K562 (cell line): ENCODE results near the gene CERS2. TPM values are rescaled to one million over a fixed set of nuclear protein-coding genes. Genes with fewer than 3 reads are reported as not detected.
A peak's percentile ranks its signal among the peaks of the same experiment; 100 is the strongest.

Experiments used
- ASH1L ChIP-seq: fragments of 450-650 bp; IDR thresholded peaks from 2 replicates; pipeline ENCODE4 v1.6.1; 2018; ENCODE audit warnings: borderline replicate concordance, mild to moderate bottlenecking, low read depth; ENCODE audit not compliant: partially characterized antibody
- CC2D1A ChIP-seq: fragments of 450-650 bp; IDR thresholded peaks from 2 replicates; pipeline ENCODE4 v1.6.1; 2017; ENCODE audit warnings: mild to moderate bottlenecking
- DACH1 ChIP-seq: fragments of 450-650 bp; IDR thresholded peaks from 2 replicates; pipeline ENCODE4 v1.6.1; 2018; ENCODE audit not compliant: partially characterized antibody
- EGR1 ChIP-seq: fragments of 450-650 bp; conservative IDR thresholded peaks from 2 replicates; pipeline ENCODE4 v1.6.1; 2017; ENCODE audit warnings: mild to moderate bottlenecking
- HDAC3 ChIP-seq: fragments of 450-650 bp; IDR thresholded peaks from 2 replicates; pipeline ENCODE4 v1.6.1; 2018; ENCODE audit warnings: borderline replicate concordance, mild to moderate bottlenecking, moderate library complexity; ENCODE audit not compliant: partially characterized antibody
- HDAC6 ChIP-seq: IDR thresholded peaks from 2 replicates; pipeline ENCODE4 v1.6.1; 2012; ENCODE audit warnings: low read depth, mild to moderate bottlenecking, control low read depth, inconsistent platforms, low read length, moderate library complexity
- KLF6 ChIP-seq: fragments of 250-450 bp; sonication (Bioruptor Pico); IDR thresholded peaks from 2 replicates; pipeline ENCODE4 v1.4.0; 2020; ENCODE audit warnings: mild to moderate bottlenecking, moderate library complexity, borderline replicate concordance
- NCOA4 ChIP-seq: fragments of 450-650 bp; IDR thresholded peaks from 2 replicates; pipeline ENCODE4 v1.6.1; 2018; ENCODE audit warnings: mild to moderate bottlenecking; ENCODE audit not compliant: partially characterized antibody
- NEUROD1 ChIP-seq: fragments of 150-350 bp; IDR thresholded peaks from 2 replicates; pipeline ENCODE4 v1.6.1; 2014; ENCODE audit warnings: borderline replicate concordance, low read length, low read depth; ENCODE audit not compliant: partially characterized antibody
- PML ChIP-seq: IDR thresholded peaks from 2 replicates; pipeline ENCODE4 v1.6.1; 2012; ENCODE audit warnings: low read length, inconsistent platforms
- SMC3 ChIP-seq: conservative IDR thresholded peaks from 2 replicates; pipeline ENCODE4 v1.6.1; 2011; ENCODE audit warnings: low read depth, low read length, improper control_type of control experiment; ENCODE audit not compliant: insufficient read depth
- TCF3 ChIP-seq: sonication (generic); formaldehyde crosslinking; IDR thresholded peaks from 2 replicates; pipeline ENCODE4 v1.4.0; 2020; ENCODE audit warnings: mild to moderate bottlenecking, missing genetic modification reagents
- TCFL5 ChIP-seq: fragments of 250-450 bp; sonication (Bioruptor Pico); conservative IDR thresholded peaks from 2 replicates; pipeline ENCODE4 v1.6.1; 2021; ENCODE audit warnings: mild to moderate bottlenecking, moderate library complexity, matching md5 sums
- XRCC5 ChIP-seq: fragments of 200-400 bp; formaldehyde crosslinking; IDR thresholded peaks from 2 replicates; pipeline ENCODE4 v1.6.1; 2017; ENCODE audit warnings: low read depth, mild to moderate bottlenecking, low read length
- ZKSCAN3 ChIP-seq: fragments of 250-450 bp; sonication (Bioruptor Pico); IDR thresholded peaks from 2 replicates; pipeline ENCODE4 v1.4.0; 2020
- ZNF140 ChIP-seq: fragments of 250-450 bp; sonication (Bioruptor Pico); IDR thresholded peaks from 2 replicates; pipeline ENCODE4 v1.8.0; 2021; ENCODE audit warnings: moderate library complexity, mild to moderate bottlenecking, inconsistent platforms
- ZNF174 ChIP-seq: fragments of 250-450 bp; sonication (Bioruptor Pico); IDR thresholded peaks from 2 replicates; pipeline ENCODE4 v1.4.0; 2020; ENCODE audit warnings: mild to moderate bottlenecking
- ZNF23 ChIP-seq: fragments of 250-450 bp; sonication (Bioruptor Pico); IDR thresholded peaks from 2 replicates; pipeline ENCODE4 v1.4.0; 2020; ENCODE audit warnings: mild to moderate bottlenecking
- ZNF347 ChIP-seq: fragments of 450-650 bp; formaldehyde crosslinking; IDR thresholded peaks from 2 replicates; pipeline ENCODE4 v1.4.0; 2020; ENCODE audit warnings: low read depth, mild to moderate bottlenecking, moderate library complexity
- ZNF408 ChIP-seq: fragments of 250-450 bp; sonication (Bioruptor Pico); IDR thresholded peaks from 2 replicates; pipeline ENCODE4 v1.4.0; 2020; ENCODE audit warnings: low read depth, mild to moderate bottlenecking, moderate library complexity
- ZNF696 ChIP-seq: fragments of 250-450 bp; sonication (Bioruptor Pico); conservative IDR thresholded peaks from 2 replicates; pipeline ENCODE4 v1.4.0; 2020; ENCODE audit warnings: mild to moderate bottlenecking, moderate library complexity
- ZNF780A ChIP-seq: fragments of 250-450 bp; sonication (Bioruptor Pico); IDR thresholded peaks from 2 replicates; pipeline ENCODE4 v1.5.0; 2021; ENCODE audit warnings: mild to moderate bottlenecking
- ZSCAN29 ChIP-seq: fragments of 450-650 bp; IDR thresholded peaks from 2 replicates; pipeline ENCODE4 v1.6.1; 2017
- polyA plus RNA-seq, 8 experiments: library from polyadenylated mRNA; depleted of rRNA in 4 of 8; stranded (reverse) in 5 of 8; unstranded in 3 of 8; fragments of >200 nt; fragmentation: Nextera tagmentation in 2 of 8; fragmentation: Illumina TruSeq in 1 of 8; extraction: Ambion mirVana in 2 of 8; extraction: Trizol in 1 of 8; gene quantifications; 2 replicates each; pipeline versions ENCODE4 v1.2.1 to v1.2.3, GENCODE V29; 2011 to 2014; ENCODE audit warnings: inconsistent platforms in 1 of 8, missing spikeins in 1 of 8
- total RNA-seq, 7 experiments: library from RNA; depleted of rRNA in 6 of 7; stranded (reverse); fragments of >200 nt in 6 of 7; fragmentation: Illumina TruSeq in 2 of 7; extraction: Trizol in 2 of 7; gene quantifications; 2 replicates each; pipeline versions ENCODE4 v1.2.1 to v1.2.3, GENCODE V29; 2011 to 2021; ENCODE audit warnings: low replicate concordance in 1 of 7
- TF ChIP-seq, protein P1 (sequence below): fragments of 450-650 bp; formaldehyde crosslinking; IDR thresholded peaks from 2 replicates; pipeline ENCODE4 v1.4.0; 2020; ENCODE audit warnings: mild to moderate bottlenecking, moderate library complexity
- TF ChIP-seq, protein P2 (sequence below): IDR thresholded peaks from 2 replicates; pipeline ENCODE4 v1.6.1; 2012; ENCODE audit warnings: low read depth, low read length, improper control_type of control experiment, borderline replicate concordance
- TF ChIP-seq, protein P3 (sequence below): fragments of 250-450 bp; sonication (Bioruptor Pico); IDR thresholded peaks from 2 replicates; pipeline ENCODE4 v1.8.0; 2022; ENCODE audit warnings: inconsistent platforms, mild to moderate bottlenecking, moderate library complexity, borderline replicate concordance

Gene CERS2
- total and polyA plus RNA-seq, 9 of the 15 experiments (the other 6 are each of a cell fraction or from before 2014, with no cell fraction given), result 23.4 to 295 (median 132) TPM

DNA sequence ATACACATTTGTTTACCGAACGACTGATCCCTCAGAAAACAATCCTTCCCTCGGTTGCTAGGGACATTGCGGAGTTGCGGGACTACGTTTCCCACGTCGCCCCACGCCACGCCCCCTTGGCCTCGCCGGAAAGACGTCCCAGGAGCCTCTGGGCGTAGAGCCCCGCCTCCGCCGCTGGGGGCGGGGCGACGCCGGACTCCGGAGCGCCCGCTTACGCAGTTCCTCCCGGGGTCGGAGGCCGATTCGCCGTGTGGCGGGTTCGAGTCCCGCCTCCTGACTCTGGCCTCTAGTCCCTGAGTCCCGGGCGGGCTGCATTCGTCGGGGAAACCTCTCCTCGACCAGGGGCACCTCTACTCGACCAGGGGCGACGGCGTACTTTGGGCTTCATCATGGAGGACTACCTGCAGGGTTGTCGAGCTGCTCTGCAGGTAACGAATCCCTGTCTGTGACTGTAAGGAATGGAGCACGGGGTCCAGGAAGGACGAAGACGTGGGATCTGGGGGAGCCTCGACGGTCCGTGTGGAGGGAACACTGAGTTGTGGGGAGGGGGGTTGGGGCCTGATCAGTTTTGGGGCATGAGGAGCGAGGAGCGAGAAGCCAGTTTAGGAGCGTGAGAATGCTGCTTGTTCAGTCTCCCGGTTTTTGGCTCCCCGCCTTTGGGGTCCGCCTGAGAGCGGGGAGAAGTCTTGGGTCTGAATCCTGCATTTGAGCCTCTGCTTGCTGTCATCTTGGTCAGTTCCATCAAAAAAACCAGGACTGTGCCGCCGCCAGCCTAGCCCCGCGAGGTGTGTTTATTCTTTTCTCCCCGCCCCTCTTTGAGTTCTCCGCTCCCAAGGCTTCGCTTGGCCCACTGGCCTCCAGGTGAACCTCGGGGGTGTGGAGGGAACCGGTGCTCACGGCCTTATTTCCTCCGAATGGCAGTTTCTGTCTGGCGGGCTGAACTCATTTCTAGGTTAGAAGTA, 33.9 kb upstream of the CERS2 start, which contains the start of gene PRUNE1 (continued):
- 0 out of 2 replicates have a peak, but pooled peaks have one; percentile 57 for TF ChIP-seq XRCC5
- no peak for TF ChIP-seq ZNF174 (CRISPR knock-in tag)
- no peak for TF ChIP-seq TCFL5
- TF ChIP-seq ZKSCAN3 (CRISPR knock-in tag), result no peak
- TF ChIP-seq PML, result no peak
- TF ChIP-seq ZNF347 (CRISPR knock-in tag), result no peak
- TF ChIP-seq EGR1, result peak; percentile 67
- no peak for TF ChIP-seq KLF6
- no peak for TF ChIP-seq HDAC3
- TF ChIP-seq TCF3, result no peak
- TF ChIP-seq, protein P1, sequence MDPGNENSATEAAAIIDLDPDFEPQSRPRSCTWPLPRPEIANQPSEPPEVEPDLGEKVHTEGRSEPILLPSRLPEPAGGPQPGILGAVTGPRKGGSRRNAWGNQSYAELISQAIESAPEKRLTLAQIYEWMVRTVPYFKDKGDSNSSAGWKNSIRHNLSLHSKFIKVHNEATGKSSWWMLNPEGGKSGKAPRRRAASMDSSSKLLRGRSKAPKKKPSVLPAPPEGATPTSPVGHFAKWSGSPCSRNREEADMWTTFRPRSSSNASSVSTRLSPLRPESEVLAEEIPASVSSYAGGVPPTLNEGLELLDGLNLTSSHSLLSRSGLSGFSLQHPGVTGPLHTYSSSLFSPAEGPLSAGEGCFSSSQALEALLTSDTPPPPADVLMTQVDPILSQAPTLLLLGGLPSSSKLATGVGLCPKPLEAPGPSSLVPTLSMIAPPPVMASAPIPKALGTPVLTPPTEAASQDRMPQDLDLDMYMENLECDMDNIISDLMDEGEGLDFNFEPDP (CRISPR knock-in tag), result no peak
- TF ChIP-seq, protein P2, sequence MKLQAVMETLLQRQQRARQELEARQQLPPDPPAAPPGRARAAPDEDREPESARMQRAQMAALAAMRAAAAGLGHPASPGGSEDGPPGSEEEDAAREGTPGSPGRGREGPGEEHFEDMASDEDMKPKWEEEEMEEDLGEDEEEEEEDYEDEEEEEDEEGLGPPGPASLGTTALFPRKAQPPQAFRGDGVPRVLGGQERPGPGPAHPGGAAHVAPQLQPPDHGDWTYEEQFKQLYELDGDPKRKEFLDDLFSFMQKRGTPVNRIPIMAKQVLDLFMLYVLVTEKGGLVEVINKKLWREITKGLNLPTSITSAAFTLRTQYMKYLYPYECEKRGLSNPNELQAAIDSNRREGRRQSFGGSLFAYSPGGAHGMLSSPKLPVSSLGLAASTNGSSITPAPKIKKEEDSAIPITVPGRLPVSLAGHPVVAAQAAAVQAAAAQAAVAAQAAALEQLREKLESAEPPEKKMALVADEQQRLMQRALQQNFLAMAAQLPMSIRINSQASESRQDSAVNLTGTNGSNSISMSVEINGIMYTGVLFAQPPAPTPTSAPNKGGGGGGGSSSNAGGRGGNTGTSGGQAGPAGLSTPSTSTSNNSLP, result no peak
- no peak for TF ChIP-seq ZNF23 (CRISPR knock-in tag)
- TF ChIP-seq ASH1L, result no peak
- TF ChIP-seq NCOA4, result no peak
- TF ChIP-seq ZSCAN29, result peak; percentile 77
- no peak for TF ChIP-seq DACH1
- TF ChIP-seq SMC3, result no peak
- TF ChIP-seq NEUROD1, result no peak
- no peak for TF ChIP-seq ZNF780A (CRISPR knock-in tag)
- TF ChIP-seq, protein P3, sequence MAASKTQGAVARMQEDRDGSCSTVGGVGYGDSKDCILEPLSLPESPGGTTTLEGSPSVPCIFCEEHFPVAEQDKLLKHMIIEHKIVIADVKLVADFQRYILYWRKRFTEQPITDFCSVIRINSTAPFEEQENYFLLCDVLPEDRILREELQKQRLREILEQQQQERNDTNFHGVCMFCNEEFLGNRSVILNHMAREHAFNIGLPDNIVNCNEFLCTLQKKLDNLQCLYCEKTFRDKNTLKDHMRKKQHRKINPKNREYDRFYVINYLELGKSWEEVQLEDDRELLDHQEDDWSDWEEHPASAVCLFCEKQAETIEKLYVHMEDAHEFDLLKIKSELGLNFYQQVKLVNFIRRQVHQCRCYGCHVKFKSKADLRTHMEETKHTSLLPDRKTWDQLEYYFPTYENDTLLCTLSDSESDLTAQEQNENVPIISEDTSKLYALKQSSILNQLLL (CRISPR knock-in tag), result no peak
- peak; percentile 30; the same call in 1 of the 2 replicates for TF ChIP-seq CC2D1A
- no peak for TF ChIP-seq HDAC6
- no peak for TF ChIP-seq ZNF140 (CRISPR knock-in tag)
- TF ChIP-seq ZNF696, result no peak
- no peak for TF ChIP-seq ZNF408
